ENCODE results near the gene MLLT10. TPM values are rescaled to one million over a fixed set of nuclear protein-coding genes. Genes with fewer than 3 reads are reported as not detected.

Gene MLLT10
- total RNA-seq, 1 experiment from 2014 or later = 45.2 TPM

DNA sequence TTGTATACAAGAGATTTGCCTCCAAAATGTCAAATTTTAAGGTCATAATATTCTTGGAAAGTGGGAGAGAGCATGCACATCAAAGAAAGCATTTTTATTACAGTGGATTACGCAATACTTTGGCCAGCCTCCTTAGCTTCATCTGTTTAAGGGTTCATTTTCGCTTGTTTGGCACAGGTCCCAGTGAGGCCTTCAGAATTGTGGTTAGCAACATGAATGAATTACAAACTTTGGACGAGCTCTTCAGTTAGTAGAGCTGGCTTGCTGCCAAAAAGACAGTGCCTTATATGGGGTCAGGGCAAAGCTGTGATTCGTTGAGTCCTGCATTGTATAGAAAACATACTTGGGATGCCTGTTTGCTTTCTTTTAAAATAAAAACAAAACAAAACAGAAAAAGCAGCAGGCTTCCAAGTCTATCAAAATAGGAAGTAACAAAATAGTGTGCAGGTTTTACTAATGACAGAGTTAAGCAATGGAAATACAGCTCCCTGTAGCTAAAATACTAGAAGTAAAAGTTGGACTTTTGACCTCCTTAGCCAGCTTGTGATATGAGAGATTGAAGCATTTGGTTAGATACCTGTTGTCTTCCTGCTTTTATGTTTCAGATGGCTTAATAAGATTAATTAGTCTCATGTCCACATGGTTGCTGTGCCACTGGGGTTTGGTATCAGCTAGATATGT, 190.8 kb downstream of the MLLT10 start:
- Histone ChIP-seq H3K9ac (ENCODE audit: low read length) (no peak overlapping the region), H3K27me3 (ENCODE audit: insufficient read depth, low read length) (no peaks in the 10 kb centered on the region), H4K20me1 (ENCODE audit: insufficient read depth) (peaks cover 15% of the 10 kb centered on the region; the same call in 1 of the 2 replicates), H2AFZ (ENCODE audit: low read depth, low read length, poor library complexity, severe bottlenecking) (no peak overlapping the region), H3K4me1 (ENCODE audit: control insufficient read depth in 1 of 2, insufficient read depth in 2 of 2, low read length in 2 of 2) (peaks cover 19 to 32% of the 10 kb centered on the region in 2 experiments), H3K79me2 (ENCODE audit: insufficient read depth, low read length) (0 out of 2 replicates have a peak, but pooled peaks cover 14% of the 10 kb centered on the region), H3K9me2 (ENCODE audit: insufficient read depth) (no peaks in the 10 kb centered on the region), H3K9me3 (ENCODE audit: control insufficient read depth in 1 of 2, insufficient read depth in 1 of 2, low read depth in 1 of 2, low read length in 2 of 2) (no peaks in the 10 kb centered on the region), H3K36me3 (ENCODE audit: control insufficient read depth in 1 of 2, insufficient read depth in 2 of 2, low read length in 2 of 2) (0 out of 4 replicates have a peak, but pooled peaks cover 0 to 5% of the 10 kb centered on the region in 2 experiments), H3K27ac (ENCODE audit: low read depth, low read length) (no peak overlapping the region), H3K4me3 (replicated peaks in 1 of 2; ENCODE audit: low read depth in 1 of 2, low read length in 2 of 2) (no peak overlapping the region), H3K4me2 (ENCODE audit: low read length) (peak overlapping the region; percentile 50)
- intact Hi-C loops (cut with micrococcal nuclease) = no loop called here
- CTCF ChIA-PET = interaction anchor here (1.0 kb wide), 1 partner anchor 229 kb away, joined by 3 read pairs; no protein-coding TSS in a partner anchor
- POLR2A ChIA-PET = interaction anchor here (1.4 kb wide), 1 partner anchor 8 kb away, joined by 3 read pairs; no protein-coding TSS in a partner anchor
- DNase-seq (ENCODE audit: low read depth, low spot score) = peak; percentile 93
- TF ChIP-seq EZH2phosphoT487 (IDR thresholded peaks at IDR 0.05; ENCODE audit: borderline replicate concordance) = no peak
- no peak for TF ChIP-seq ELF1 (IDR thresholded peaks at IDR 0.05; ENCODE audit: borderline replicate concordance, low read depth)
- no peak for TF ChIP-seq ZNF274 (IDR thresholded peaks at IDR 0.05; ENCODE audit: low read depth, low read length)
- 0 out of 2 replicates have a peak, but pooled peaks have one; percentile 15 for TF ChIP-seq FOSL1 (IDR thresholded peaks at IDR 0.05; ENCODE audit: low read depth)
- peak; percentile 99 for TF ChIP-seq CEBPB (IDR thresholded peaks at IDR 0.05; ENCODE audit: low read depth)
- peak; percentile 59 for TF ChIP-seq POLR2AphosphoS5 (IDR thresholded peaks at IDR 0.05; ENCODE audit: low read depth, low read length)
- TF ChIP-seq, protein P1, sequence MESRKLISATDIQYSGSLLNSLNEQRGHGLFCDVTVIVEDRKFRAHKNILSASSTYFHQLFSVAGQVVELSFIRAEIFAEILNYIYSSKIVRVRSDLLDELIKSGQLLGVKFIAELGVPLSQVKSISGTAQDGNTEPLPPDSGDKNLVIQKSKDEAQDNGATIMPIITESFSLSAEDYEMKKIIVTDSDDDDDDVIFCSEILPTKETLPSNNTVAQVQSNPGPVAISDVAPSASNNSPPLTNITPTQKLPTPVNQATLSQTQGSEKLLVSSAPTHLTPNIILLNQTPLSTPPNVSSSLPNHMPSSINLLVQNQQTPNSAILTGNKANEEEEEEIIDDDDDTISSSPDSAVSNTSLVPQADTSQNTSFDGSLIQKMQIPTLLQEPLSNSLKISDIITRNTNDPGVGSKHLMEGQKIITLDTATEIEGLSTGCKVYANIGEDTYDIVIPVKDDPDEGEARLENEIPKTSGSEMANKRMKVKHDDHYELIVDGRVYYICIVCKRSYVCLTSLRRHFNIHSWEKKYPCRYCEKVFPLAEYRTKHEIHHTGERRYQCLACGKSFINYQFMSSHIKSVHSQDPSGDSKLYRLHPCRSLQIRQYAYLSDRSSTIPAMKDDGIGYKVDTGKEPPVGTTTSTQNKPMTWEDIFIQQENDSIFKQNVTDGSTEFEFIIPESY (IDR thresholded peaks at IDR 0.05; ENCODE audit: extremely low read depth, insufficient replicate concordance, low read length) = no peak
- TF ChIP-seq YY1 (IDR thresholded peaks at IDR 0.05; ENCODE audit: extremely low read depth, insufficient replicate concordance, low read depth, low read length) = no peak
- TF ChIP-seq EZH2 (IDR thresholded peaks at IDR 0.05) = no peak
- TF ChIP-seq RAD21 (IDR thresholded peaks at IDR 0.05; ENCODE audit: low read depth) = peak; percentile 20; the same call in 1 of the 2 replicates
- no peak for TF ChIP-seq SIN3A (IDR thresholded peaks at IDR 0.05; ENCODE audit: low read depth)
- no peak for TF ChIP-seq REST (IDR thresholded peaks at IDR 0.05; ENCODE audit: low read depth)
- TF ChIP-seq EGR1 (IDR thresholded peaks at IDR 0.05; ENCODE audit: low read depth) = no peak
- peak; percentile 67 for TF ChIP-seq CBX3 (IDR thresholded peaks at IDR 0.05; ENCODE audit: low read depth)
- TF ChIP-seq SP1 (IDR thresholded peaks at IDR 0.05; ENCODE audit: low read depth) = peak; percentile 61
- peak; percentile 47 for TF ChIP-seq JUND (IDR thresholded peaks at IDR 0.05)
- TF ChIP-seq POLR2A (IDR thresholded peaks at IDR 0.05; ENCODE audit: borderline replicate concordance, extremely low read depth, insufficient read depth, insufficient read length) = no peak
- TF ChIP-seq TCF7L2 (IDR thresholded peaks at IDR 0.05; ENCODE audit: borderline replicate concordance, extremely low read depth, insufficient read depth, insufficient read length) = peak; percentile 92
- TF ChIP-seq MAX (IDR thresholded peaks at IDR 0.05) = 0 out of 2 replicates have a peak, but pooled peaks have one; percentile 41
- no peak for TF ChIP-seq ZFX (IDR thresholded peaks at IDR 0.05)
- peak; percentile 97 for TF ChIP-seq SRF (IDR thresholded peaks at IDR 0.05; ENCODE audit: low read depth)
- TF ChIP-seq ATF3 (IDR thresholded peaks at IDR 0.05) = no peak
- RAD21 ChIA-PET (ENCODE audit: low non-redundant PET in 1 of 2, low total read pairs in 2 of 2, uncharacterized antibody in 2 of 2, unreplicated experiment in 2 of 2) = interaction anchor here in 1 of 2 experiments (0.6 to 1.1 kb wide), 3 partner anchors 229 to 988 kb away, joined by 3 to 4 read pairs (median 4); no protein-coding TSS in a partner anchor
- ATAC-seq = peak; percentile 91
- BruUV-seq (replicated peaks) = no TSS peak
